IMR-90 (cell line): ENCODE results near the gene ORAI3. TPM values are rescaled to one million over a fixed set of nuclear protein-coding genes. Genes with fewer than 3 reads are reported as not detected.

Source experiments
- ATAC-seq: fragments of 200-7000 bp; cut with Tn5 transposase; 2 replicates; pipeline ENCODE4 v1.9.1; 2020; ENCODE audit warnings: low read depth, mild to moderate bottlenecking, moderate library complexity
- BruUV-seq: library from RNA; stranded (reverse); fragments of 400-500 nt; replicated peaks from 2 replicates; lab custom pipeline; 2021; lab: Mats Ljungman, UMichigan
- CTCF ChIA-PET: fragments of 300-600 bp; formaldehyde crosslinking; extraction: SDS; loops from one replicate; lab custom pipeline; 2021; ENCODE audit warnings: antibody characterized with exemption; lab: Yijun Ruan, JAX
- POLR2A ChIA-PET: fragments of 300-600 bp; sonication (Branson Sonifier 250); formaldehyde crosslinking; loops from one replicate; lab custom pipeline; 2022; ENCODE audit warnings: antibody characterized with exemption; ENCODE audit not compliant: unreplicated experiment; lab: Charles Lee
- DNase-seq: peaks from one replicate; pipeline ENCODE4 v3.0.0; 2013
- H2AFZ ChIP-seq: replicated peaks from 2 replicates; pipeline ENCODE3; 2013; ENCODE audit warnings: low read length, mild to moderate bottlenecking; ENCODE audit not compliant: poor library complexity
- H2AK5ac ChIP-seq: 2 replicates; pipeline ENCODE4 v1.6.1; 2013; ENCODE audit warnings: low read depth, low read length, inconsistent platforms
- H2AK9ac ChIP-seq: replicated peaks from 2 replicates; pipeline ENCODE3; 2013; ENCODE audit warnings: mild to moderate bottlenecking, low read depth, low read length, moderate library complexity; ENCODE audit not compliant: poor library complexity
- H2BK120ac ChIP-seq: 2 replicates; pipeline ENCODE4 v1.6.1; 2013; ENCODE audit warnings: low read depth, low read length, inconsistent platforms
- H2BK15ac ChIP-seq: 3 replicates; pipeline ENCODE4 v1.6.1; 2013; ENCODE audit warnings: low read depth, low read length, inconsistent platforms
- H2BK20ac ChIP-seq: 2 replicates; pipeline ENCODE4 v1.6.1; 2013; ENCODE audit warnings: low read depth, mild to moderate bottlenecking, inconsistent platforms, low read length, moderate library complexity
- H2BK5ac ChIP-seq: 2 replicates; pipeline ENCODE4 v1.6.1; 2013; ENCODE audit warnings: mild to moderate bottlenecking, low read depth, low read length, inconsistent platforms; ENCODE audit not compliant: poor library complexity, severe bottlenecking
- H3K14ac ChIP-seq: replicated peaks from 2 replicates; pipeline ENCODE4 v1.6.1; 2013; ENCODE audit warnings: low read depth, low read length, inconsistent platforms
- H3K18ac ChIP-seq: 2 replicates; pipeline ENCODE4 v1.6.1; 2013; ENCODE audit warnings: low read depth, low read length, control low read depth
- H3K23ac ChIP-seq: 2 replicates; pipeline ENCODE4 v1.6.1; 2013; ENCODE audit warnings: low read depth, low read length, inconsistent platforms
- H3K27ac ChIP-seq: 2 replicates; pipeline ENCODE4 v1.5.1; 2013; ENCODE audit warnings: mild to moderate bottlenecking, control low read depth, low read length; ENCODE audit not compliant: insufficient read depth
- H3K27me3 ChIP-seq: 2 replicates; pipeline ENCODE4 v1.6.1; 2013; ENCODE audit warnings: low read length; ENCODE audit not compliant: control insufficient read depth, insufficient read depth
- H3K36me3 ChIP-seq: 2 replicates; pipeline ENCODE4 v1.6.1; 2013; ENCODE audit warnings: low read length, mixed read lengths; ENCODE audit not compliant: control insufficient read depth, insufficient read depth
- H3K4ac ChIP-seq: 2 replicates; pipeline ENCODE4 v1.6.1; 2013; ENCODE audit warnings: low read depth, low read length, inconsistent platforms
- H3K4me1 ChIP-seq: 2 replicates; pipeline ENCODE4 v1.6.1; 2013; ENCODE audit warnings: low read length, mixed read lengths; ENCODE audit not compliant: control insufficient read depth, insufficient read depth
- H3K4me2 ChIP-seq: 2 replicates; pipeline ENCODE4 v1.6.1; 2013; ENCODE audit warnings: low read depth, mild to moderate bottlenecking, control low read depth, low read length, moderate library complexity
- H3K4me3 ChIP-seq: 2 replicates; pipeline ENCODE4 v1.5.1; 2013; ENCODE audit warnings: low read depth, mild to moderate bottlenecking, control low read depth, low read length, moderate library complexity; ENCODE audit not compliant: insufficient read depth
- H3K56ac ChIP-seq: 2 replicates; pipeline ENCODE4 v1.6.1; 2013; ENCODE audit warnings: low read length, inconsistent platforms; ENCODE audit not compliant: insufficient read depth; ENCODE audit errors: extremely low read depth
- H3K79me1 ChIP-seq, 2 experiments: 2 replicates each; pipeline ENCODE4 v1.6.1; 2013; ENCODE audit warnings: low read length in 2 of 2, inconsistent platforms in 1 of 2, low read depth in 1 of 2
- H3K9ac ChIP-seq: 2 replicates; pipeline ENCODE4 v1.6.1; 2013; ENCODE audit warnings: low read depth, low read length, control low read depth
- H3K9me1 ChIP-seq: 2 replicates; pipeline ENCODE4 v1.6.1; 2013; ENCODE audit warnings: low read length, inconsistent platforms; ENCODE audit not compliant: insufficient read depth
- H3K9me3 ChIP-seq: 2 replicates; pipeline ENCODE4 v1.6.1; 2013; ENCODE audit warnings: low read length; ENCODE audit not compliant: control insufficient read depth, insufficient read depth
- H4K20me1 ChIP-seq: 2 replicates; pipeline ENCODE4 v1.6.1; 2013; ENCODE audit warnings: low read length, inconsistent platforms; ENCODE audit not compliant: insufficient read depth
- H4K5ac ChIP-seq: 2 replicates; pipeline ENCODE4 v1.6.1; 2013; ENCODE audit warnings: mild to moderate bottlenecking, low read depth, low read length, control low read depth
- H4K8ac ChIP-seq, 2 experiments: 2 replicates each; pipeline ENCODE4 v1.6.1; 2013; ENCODE audit warnings: low read depth in 2 of 2, low read length in 2 of 2, control low read depth in 1 of 2, inconsistent platforms in 1 of 2
- H4K91ac ChIP-seq: 2 replicates; pipeline ENCODE4 v1.6.1; 2013; ENCODE audit warnings: low read depth, low read length, inconsistent platforms; ENCODE audit not compliant: insufficient read depth
- BHLHE40 ChIP-seq: fragments of 150-350 bp; IDR thresholded peaks from 2 replicates; pipeline ENCODE4 v1.6.1; 2016; ENCODE audit warnings: mild to moderate bottlenecking, low read depth, low read length
- CHD1 ChIP-seq: IDR thresholded peaks from 2 replicates; pipeline ENCODE4 v1.6.1; 2012; ENCODE audit warnings: low read depth, low read length, improper control_type of control experiment
- CTCF ChIP-seq: conservative IDR thresholded peaks from 2 replicates; pipeline ENCODE4 v1.5.1; 2012; ENCODE audit warnings: mild to moderate bottlenecking, low read depth, low read length, improper control_type of control experiment
- MAFK ChIP-seq: IDR thresholded peaks from 2 replicates; pipeline ENCODE4 v1.6.1; 2012; ENCODE audit warnings: low read depth, low read length, improper control_type of control experiment
- RAD21 ChIP-seq: IDR thresholded peaks from 2 replicates; pipeline ENCODE4 v1.6.1; 2012; ENCODE audit warnings: low read length, improper control_type of control experiment
- RCOR1 ChIP-seq: IDR thresholded peaks from 2 replicates; pipeline ENCODE4 v1.6.1; 2012; ENCODE audit warnings: mild to moderate bottlenecking, low read length, improper control_type of control experiment; ENCODE audit not compliant: insufficient replicate concordance
- SMC3 ChIP-seq: fragments of 150-350 bp; IDR thresholded peaks from 2 replicates; pipeline ENCODE4 v1.6.1; 2016; ENCODE audit warnings: low read depth, mild to moderate bottlenecking, antibody characterized with exemption, low read length, moderate library complexity
- USF2 ChIP-seq: fragments of 150-350 bp; IDR thresholded peaks from 2 replicates; pipeline ENCODE4 v1.6.1; 2017; ENCODE audit warnings: mild to moderate bottlenecking, antibody characterized with exemption, low read length, low read depth
- WGBS, 2 experiments: methylation state at CpG; one replicate each; pipeline versions ENCODE4 v1.1.5 to v1.1.7; 2013; ENCODE audit warnings: missing lambda C conversion rate in 2 of 2; ENCODE audit not compliant: insufficient read length in 1 of 2; ENCODE audit errors: extremely low coverage in 2 of 2; 5-methylcytosine and 5-hydroxymethylcytosine counted together
- dilution Hi-C: fragments of 300-500 bp; cut with HindIII; formaldehyde crosslinking; loops from one replicate; pipeline ENCODE4 v1.14.3; 2018; ENCODE audit warnings: low sequenced_read_pairs; ENCODE audit not compliant: unreplicated experiment
- in situ Hi-C: fragments of 300-500 bp; cut with MboI; formaldehyde crosslinking; loops from 3 replicates; pipeline ENCODE4 v1.14.3; 2019; ENCODE audit warnings: low sequenced_read_pairs, inconsistent platforms, mixed read lengths
- intact Hi-C: fragments of 100-400 bp; cut with micrococcal nuclease; formaldehyde crosslinking; loops from 2 replicates; pipeline ENCODE4 v1.10.0; 2022
- polyA plus RNA-seq, 3 experiments: library from polyadenylated mRNA; depleted of rRNA; stranded (reverse); fragments of >200 nt; gene quantifications; 2 replicates each; pipeline ENCODE4 v1.2.3, GENCODE V29; 2012; ENCODE audit warnings: low replicate concordance in 1 of 3
- total RNA-seq: library from RNA; depleted of rRNA; stranded (reverse); fragments of >200 nt; gene quantifications from 2 replicates; pipeline ENCODE4 v1.2.3, GENCODE V29; 2012

The ORAI3 gene
- total and polyA plus RNA-seq, 2 of the 4 experiments (the other 2 are of a cell fraction): 6.8 to 16.9 TPM

DNA sequence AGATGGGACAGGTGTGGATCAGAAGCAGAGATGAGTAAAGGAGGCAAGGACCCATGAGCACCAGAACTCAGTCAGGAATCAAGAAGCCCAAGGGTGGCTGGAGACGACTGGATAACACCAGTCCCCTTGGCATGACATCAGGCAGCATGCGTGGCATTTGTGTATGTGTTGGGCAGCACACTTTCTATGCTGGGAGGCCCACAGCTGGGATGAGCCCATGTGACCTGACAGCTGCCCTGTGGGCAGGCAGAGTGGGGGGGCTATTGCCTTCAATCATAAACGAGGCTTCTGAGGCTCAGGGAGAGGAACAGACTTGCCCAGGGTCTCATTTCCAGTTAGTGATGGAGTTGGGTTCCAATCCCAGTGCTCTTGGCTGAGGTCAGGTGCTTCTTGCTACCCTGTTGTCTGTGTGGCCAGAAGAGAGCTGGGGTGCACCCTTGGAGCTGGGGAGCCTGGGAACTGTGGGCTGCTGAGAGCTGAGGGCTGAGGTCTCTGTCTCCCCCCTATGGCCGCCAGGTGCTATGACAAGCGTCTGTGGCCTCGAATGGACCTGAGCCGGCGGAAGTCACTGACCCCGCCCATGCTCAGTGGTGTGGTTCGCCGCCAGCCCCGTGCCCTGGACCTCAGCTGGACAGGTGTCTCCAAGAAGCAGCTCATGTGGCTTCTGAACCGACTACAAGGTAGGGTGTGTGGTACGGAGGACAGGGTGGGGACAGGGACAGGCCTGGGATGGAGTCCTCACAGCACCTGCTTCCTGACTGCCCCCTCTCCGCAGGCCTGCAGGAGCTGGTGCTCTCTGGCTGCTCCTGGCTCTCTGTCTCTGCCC lies 7.1 kb upstream of the ORAI3 start:
- ATAC-seq: peak; percentile 96
- no peak overlapping the region for H3K23ac ChIP-seq
- H3K14ac ChIP-seq: no peak overlapping the region
- no peak overlapping the region; the same call in 1 of the 2 replicates for H3K4ac ChIP-seq
- peaks cover 6% of the 10 kb centered on the region for H3K4me1 ChIP-seq
- TF ChIP-seq BHLHE40: no peak
- no peak for TF ChIP-seq USF2
- TF ChIP-seq RCOR1: no peak
- TF ChIP-seq SMC3: peak; percentile 46
- no peak for TF ChIP-seq MAFK
- TF ChIP-seq CHD1: no peak
- TF ChIP-seq CTCF: peak; percentile 80
- peak; percentile 74 for TF ChIP-seq RAD21
- no peak overlapping the region for H3K4me2 ChIP-seq
- H2BK20ac ChIP-seq: no peak overlapping the region
- POLR2A ChIA-PET: no interaction called here
- dilution Hi-C loops: no loop called here
- H2BK5ac ChIP-seq: no peak overlapping the region
- no peaks in the 10 kb centered on the region for H3K9me1 ChIP-seq
- 16% methylated on average over 8 of the region's 15 CpGs; no CpG with 5 or more reads in 1 of the 2 experiments for WGBS, 2 experiments
- H4K20me1 ChIP-seq: peaks cover 9% of the 10 kb centered on the region
- no TSS peak for BruUV-seq
- H3K4me3 ChIP-seq: no peak overlapping the region
- peaks cover 31 to 38% of the 10 kb centered on the region in 2 experiments for H3K79me1 ChIP-seq
- H4K91ac ChIP-seq: no peak overlapping the region
- H4K8ac ChIP-seq: peak overlapping the region in 1 of 2 experiments; percentile 66; a peak in 1 of 4 replicates
- H3K9ac ChIP-seq: no peak overlapping the region
- peaks cover 41% of the 10 kb centered on the region for H3K36me3 ChIP-seq
- CTCF ChIA-PET: interaction anchor here (0.6 to 2.0 kb wide), 5 partner anchors 10 to 29 kb away, joined by 3 to 4 read pairs (median 3); partner anchors contain the start of gene FBXL19
- H3K27ac ChIP-seq: no peak overlapping the region
- DNase-seq: peak; percentile 58
- intact Hi-C loops: no loop called here
- no peaks in the 10 kb centered on the region for H3K9me3 ChIP-seq
- no peak overlapping the region for H3K56ac ChIP-seq
- no peak overlapping the region for H2BK15ac ChIP-seq
- H2AFZ ChIP-seq: peak overlapping the region; percentile 87
- peak overlapping the region; percentile 87 for H2AK9ac ChIP-seq
- no peak overlapping the region for H3K18ac ChIP-seq
- no peak overlapping the region for H2BK120ac ChIP-seq
- no peaks in the 10 kb centered on the region for H3K27me3 ChIP-seq
- no peak overlapping the region for H4K5ac ChIP-seq
- peak overlapping the region; percentile 92; the same call in 1 of the 2 replicates for H2AK5ac ChIP-seq
- in situ Hi-C loops: no loop called here
